GM20000 (cell line): ENCODE measurements around the gene COL5A2.

Source experiments
- DNase-seq: peaks from one replicate; pipeline ENCODE4 v3.0.0; 2012; ENCODE audit warnings: low spot score
- CTCF ChIP-seq: IDR thresholded peaks from 2 replicates; pipeline ENCODE4 v1.5.1; 2012; ENCODE audit warnings: mild to moderate bottlenecking, control low read depth; ENCODE audit errors: extremely low read depth, missing control alignments

Gene COL5A2

GRCh38 chr2:189109921-189110397 is 69.6 kb downstream of the COL5A2 start:
- DNase-seq = peak; percentile 1
- no peak for TF ChIP-seq CTCF

GRCh38 chr2:189104934-189105333 is 74.6 kb downstream of the COL5A2 start:
- TF ChIP-seq CTCF = no peak
- no peak for DNase-seq

- no peak for DNase-seq
- no peak for TF ChIP-seq CTCF
These were observed 76.8 kb downstream of the COL5A2 start for GRCh38 chr2:189102735-189103134.

GRCh38 chr2:189097934-189098333 is 81.6 kb downstream of the COL5A2 start:
- no peak for TF ChIP-seq CTCF
- DNase-seq = no peak

GRCh38 chr2:189096769-189097447 is 82.7 kb downstream of the COL5A2 start:
- TF ChIP-seq CTCF = no peak
- DNase-seq = no peak

- no peak for TF ChIP-seq CTCF
- DNase-seq = no peak
These were observed 84.5 kb downstream of the COL5A2 start for GRCh38 chr2:189095101-189095500.

GRCh38 chr2:189092936-189093335 is 86.6 kb downstream of the COL5A2 start:
- TF ChIP-seq CTCF = no peak
- DNase-seq = no peak
